NK-92 (cell line): ENCODE measurements around the gene GNS.
"Not testable (repeated sequence)": the region's sequence is repeated elsewhere in the genome, so short reads cannot be mapped to it uniquely, and the experiment has no call there.

Experiments
- DNase-seq: peaks from one replicate; lab custom pipeline; 2025; ENCODE audit not compliant: unreplicated experiment; lab: John Stamatoyannopoulos, UW

GNS gene

GRCh38 chr12:64780132-64780530 is 20.9 kb upstream of the GNS start:
- DNase-seq = no peak

- no peak for DNase-seq
Observed at GRCh38 chr12:64779354-64779974, 20.3 kb upstream of the GNS start.

GRCh38 chr12:64775147-64775736 is 16.0 kb upstream of the GNS start:
- DNase-seq = not testable (repeated sequence)

GRCh38 chr12:64773386-64773785 is 14.2 kb upstream of the GNS start:
- no peak for DNase-seq

GRCh38 chr12:64767495-64767894 is 8.3 kb upstream of the GNS start:
- no peak for DNase-seq

GRCh38 chr12:64760808-64761573 is 1.8 kb upstream of the GNS start:
- no peak for DNase-seq

GRCh38 chr12:64757771-64758170 is 1.4 kb downstream of the GNS start:
- no peak for DNase-seq

GRCh38 chr12:64756376-64756775 is 2.8 kb downstream of the GNS start:
- no peak for DNase-seq

GRCh38 chr12:64753427-64753826 is 5.8 kb downstream of the GNS start:
- DNase-seq = no peak

GRCh38 chr12:64752833-64753238 is 6.4 kb downstream of the GNS start:
- no peak for DNase-seq

- DNase-seq = no peak
Observed at GRCh38 chr12:64752032-64752431, 7.2 kb downstream of the GNS start.

- no peak for DNase-seq
Observed at GRCh38 chr12:64749461-64750200, 9.6 kb downstream of the GNS start.

- no peak for DNase-seq
Observed at GRCh38 chr12:64747695-64748094, 11.5 kb downstream of the GNS start.

GRCh38 chr12:64746663-64747062 is 12.5 kb downstream of the GNS start:
- no peak for DNase-seq

- DNase-seq = no peak
Observed at GRCh38 chr12:64745980-64746379, 13.2 kb downstream of the GNS start.

- DNase-seq = no peak
Observed at GRCh38 chr12:64745259-64745807, 13.9 kb downstream of the GNS start.

GRCh38 chr12:64744422-64745258 is 14.6 kb downstream of the GNS start:
- DNase-seq = no peak

- no peak for DNase-seq
Observed at GRCh38 chr12:64743206-64743605, 16.0 kb downstream of the GNS start.

GRCh38 chr12:64742416-64742815 is 16.8 kb downstream of the GNS start:
- no peak for DNase-seq

- DNase-seq = no peak
Observed at GRCh38 chr12:64740646-64741045, 18.6 kb downstream of the GNS start.
